DOHH2 (cell line): ENCODE results near the gene PPP4R2.
"Not testable (repeated sequence)": the region's sequence is repeated elsewhere in the genome, so short reads cannot be mapped to it uniquely, and the experiment has no call there.

Source experiments
- H3F3A ChIP-seq: fragments of 200-600 bp; sonication (generic), shearing (Covaris generic); 2 replicates; pipeline ENCODE4 v1.6.0; 2016; ENCODE audit warnings: antibody characterized with exemption, mild to moderate bottlenecking; ENCODE audit not compliant: control insufficient read depth, insufficient read depth
- H3K27ac ChIP-seq: fragments of 200-600 bp; sonication (generic); 2 replicates; pipeline ENCODE4 v1.5.1; 2014; ENCODE audit warnings: low read depth, mild to moderate bottlenecking, low read length, moderate library complexity
- H3K27me3 ChIP-seq: fragments of 200-600 bp; sonication (generic); 2 replicates; pipeline ENCODE4 v1.6.1; 2014; ENCODE audit warnings: mild to moderate bottlenecking, low read length, mixed read lengths; ENCODE audit not compliant: control insufficient read depth
- H3K36me3 ChIP-seq: fragments of 200-600 bp; sonication (generic); 2 replicates; pipeline ENCODE4 v1.6.1; 2014; ENCODE audit warnings: mild to moderate bottlenecking, low read length, moderate library complexity, mixed read lengths; ENCODE audit not compliant: control insufficient read depth
- H3K4me1 ChIP-seq: fragments of 200-600 bp; sonication (generic); 2 replicates; pipeline ENCODE4 v1.6.1; 2014; ENCODE audit warnings: mild to moderate bottlenecking, low read length, mixed read lengths; ENCODE audit not compliant: control insufficient read depth
- H3K4me2 ChIP-seq: fragments of 200-600 bp; sonication (generic); 2 replicates; pipeline ENCODE4 v1.6.0; 2014; ENCODE audit warnings: mild to moderate bottlenecking, low read length, moderate library complexity
- H3K4me3 ChIP-seq: fragments of 200-600 bp; sonication (generic); 2 replicates; pipeline ENCODE4 v1.5.1; 2014; ENCODE audit warnings: mild to moderate bottlenecking, low read length, mixed read lengths
- H3K79me2 ChIP-seq: fragments of 200-600 bp; sonication (generic); 2 replicates; pipeline ENCODE4 v1.6.1; 2014; ENCODE audit warnings: mild to moderate bottlenecking, low read length, mixed read lengths; ENCODE audit not compliant: control insufficient read depth
- H3K9me2 ChIP-seq: fragments of 200-600 bp; sonication (generic); replicated peaks from 2 replicates; pipeline ENCODE4 v1.6.1; 2014; ENCODE audit warnings: mild to moderate bottlenecking, low read length, mixed read lengths; ENCODE audit not compliant: control insufficient read depth
- H3K9me3 ChIP-seq: fragments of 200-600 bp; sonication (generic); 2 replicates; pipeline ENCODE4 v1.6.1; 2014; ENCODE audit warnings: antibody characterized with exemption, low read length, mixed read lengths; ENCODE audit not compliant: control insufficient read depth, insufficient read depth
- H4K20me1 ChIP-seq: fragments of 200-600 bp; sonication (generic); 2 replicates; pipeline ENCODE4 v1.6.0; 2014; ENCODE audit warnings: low read depth, mild to moderate bottlenecking, antibody characterized with exemption, low read length, moderate library complexity; ENCODE audit not compliant: control insufficient read depth, insufficient read depth
- EZH2phosphoT487 ChIP-seq: fragments of 200-600 bp; sonication (generic); IDR thresholded peaks from 2 replicates; pipeline ENCODE4 v1.6.1; 2017; ENCODE audit warnings: borderline replicate concordance, mild to moderate bottlenecking, antibody characterized with exemption, low read length, moderate library complexity, mixed read lengths
- TF ChIP-seq, protein P1 (sequence below): fragments of 200-600 bp; sonication (generic); IDR thresholded peaks from one replicate; pipeline ENCODE4 v1.5.1; 2014; ENCODE audit warnings: antibody characterized with exemption, mild to moderate bottlenecking, low read depth, low read length; ENCODE audit not compliant: poor library complexity, severe bottlenecking

PPP4R2 gene

DNA sequence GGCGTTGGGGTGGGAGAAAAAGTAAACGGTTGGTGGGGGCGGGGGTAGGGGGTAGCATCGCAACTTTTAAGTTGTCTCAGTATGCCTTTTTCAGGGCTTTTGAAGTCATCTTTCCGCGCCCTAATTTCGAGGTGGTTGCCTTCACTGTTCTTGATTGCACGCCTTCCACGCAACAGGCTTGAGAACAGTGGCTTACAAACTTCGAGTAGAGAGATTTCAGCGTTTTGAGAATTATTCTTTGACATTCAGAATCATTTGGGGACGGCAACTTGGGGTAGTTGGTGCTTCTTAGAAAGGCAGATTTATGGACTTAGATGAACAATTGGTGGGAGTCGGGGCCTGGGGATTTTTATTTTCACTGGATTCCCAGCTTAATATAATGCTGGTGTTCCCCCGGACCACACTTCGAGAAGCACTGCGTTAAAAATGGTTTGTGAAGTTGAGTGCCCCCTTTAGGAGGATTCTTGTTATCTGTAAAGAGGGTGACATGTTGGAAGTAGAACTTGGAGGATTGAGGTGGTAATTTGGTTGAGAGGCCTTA, 880 bp downstream of the PPP4R2 start:
- Histone ChIP-seq H3K4me1 (peaks cover 34% of the 10 kb centered on the region), H3K27ac (peak overlapping the region; percentile 87), H3K36me3 (peaks cover 53% of the 10 kb centered on the region), H3K4me2 (peak overlapping the region; percentile 68), H3K27me3 (no peaks in the 10 kb centered on the region), H3F3A (peaks cover 4% of the 10 kb centered on the region), H3K9me3 (no peaks in the 10 kb centered on the region), H4K20me1 (peaks cover 32% of the 10 kb centered on the region), H3K9me2 (no peaks in the 10 kb centered on the region), H3K4me3 (peak overlapping the region; percentile 98), H3K79me2 (peaks cover 56% of the 10 kb centered on the region)
- TF ChIP-seq EZH2phosphoT487 = no peak
- TF ChIP-seq, protein P1, sequence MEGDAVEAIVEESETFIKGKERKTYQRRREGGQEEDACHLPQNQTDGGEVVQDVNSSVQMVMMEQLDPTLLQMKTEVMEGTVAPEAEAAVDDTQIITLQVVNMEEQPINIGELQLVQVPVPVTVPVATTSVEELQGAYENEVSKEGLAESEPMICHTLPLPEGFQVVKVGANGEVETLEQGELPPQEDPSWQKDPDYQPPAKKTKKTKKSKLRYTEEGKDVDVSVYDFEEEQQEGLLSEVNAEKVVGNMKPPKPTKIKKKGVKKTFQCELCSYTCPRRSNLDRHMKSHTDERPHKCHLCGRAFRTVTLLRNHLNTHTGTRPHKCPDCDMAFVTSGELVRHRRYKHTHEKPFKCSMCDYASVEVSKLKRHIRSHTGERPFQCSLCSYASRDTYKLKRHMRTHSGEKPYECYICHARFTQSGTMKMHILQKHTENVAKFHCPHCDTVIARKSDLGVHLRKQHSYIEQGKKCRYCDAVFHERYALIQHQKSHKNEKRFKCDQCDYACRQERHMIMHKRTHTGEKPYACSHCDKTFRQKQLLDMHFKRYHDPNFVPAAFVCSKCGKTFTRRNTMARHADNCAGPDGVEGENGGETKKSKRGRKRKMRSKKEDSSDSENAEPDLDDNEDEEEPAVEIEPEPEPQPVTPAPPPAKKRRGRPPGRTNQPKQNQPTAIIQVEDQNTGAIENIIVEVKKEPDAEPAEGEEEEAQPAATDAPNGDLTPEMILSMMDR = peak; percentile 62

DNA sequence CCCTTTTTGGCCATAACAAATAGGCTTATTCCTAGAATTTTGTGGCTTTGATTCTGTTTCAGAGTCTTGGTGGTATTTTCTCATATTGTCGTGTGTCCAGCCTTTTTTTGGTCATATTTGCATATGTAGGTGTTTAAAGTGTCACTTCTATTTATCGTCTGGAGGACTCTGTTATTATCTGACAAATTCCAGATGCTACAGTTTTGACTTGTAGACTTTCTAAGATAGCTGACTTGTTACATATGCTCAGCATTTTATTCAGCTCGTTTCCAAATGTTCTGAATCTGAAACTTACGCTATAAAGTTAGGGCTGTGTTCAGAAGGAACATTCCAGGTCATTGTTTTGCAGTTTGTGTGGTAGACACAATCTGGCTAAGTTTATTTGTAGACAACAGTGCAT, 1.9 kb downstream of the PPP4R2 start:
- Histone ChIP-seq H3K4me3 (peak overlapping the region; percentile 98), H3K9me3 (no peaks in the 10 kb centered on the region), H3F3A (peaks cover 4% of the 10 kb centered on the region), H3K4me2 (peak overlapping the region; percentile 68), H3K9me2 (no peaks in the 10 kb centered on the region), H3K36me3 (peaks cover 62% of the 10 kb centered on the region), H3K4me1 (peaks cover 34% of the 10 kb centered on the region), H3K79me2 (peaks cover 66% of the 10 kb centered on the region), H3K27me3 (no peaks in the 10 kb centered on the region), H4K20me1 (peaks cover 32% of the 10 kb centered on the region), H3K27ac (no peak overlapping the region)
- no peak for TF ChIP-seq EZH2phosphoT487
- TF ChIP-seq, protein P1 = no peak

DNA sequence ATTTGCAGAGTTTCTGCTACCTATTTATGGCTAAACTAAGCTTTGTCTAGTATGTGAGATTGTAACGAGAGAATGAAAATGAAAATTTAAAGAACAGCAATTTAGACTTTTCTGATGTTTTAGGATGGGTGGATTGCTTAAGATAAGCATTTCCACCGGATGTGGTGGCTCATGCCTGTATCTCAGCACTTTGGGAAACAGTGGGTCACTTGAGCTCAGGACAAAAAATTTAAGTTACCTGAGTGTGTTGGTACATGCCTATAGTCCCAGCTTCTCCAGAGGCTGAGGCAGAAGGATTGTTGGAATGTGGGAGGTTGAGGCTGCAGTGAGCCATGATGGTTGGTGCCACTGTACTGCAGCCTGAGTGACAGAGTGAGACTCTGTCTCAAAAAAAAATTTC, 3.3 kb downstream of the PPP4R2 start:
- TF ChIP-seq, protein P1 = no peak
- TF ChIP-seq EZH2phosphoT487 = no peak
- H4K20me1 ChIP-seq = peaks cover 32% of the 10 kb centered on the region
- peaks cover 76% of the 10 kb centered on the region for H3K36me3 ChIP-seq
- H3K27me3 ChIP-seq = no peaks in the 10 kb centered on the region
- H3K4me1 ChIP-seq = peaks cover 34% of the 10 kb centered on the region
- H3K79me2 ChIP-seq = peaks cover 80% of the 10 kb centered on the region
- H3K9me3 ChIP-seq = no peaks in the 10 kb centered on the region
- H3K27ac ChIP-seq = no peak overlapping the region
- no peaks in the 10 kb centered on the region for H3K9me2 ChIP-seq
- H3F3A ChIP-seq = peaks cover 4% of the 10 kb centered on the region
- H3K4me2 ChIP-seq = peak overlapping the region; percentile 68
- H3K4me3 ChIP-seq = peak overlapping the region; percentile 98

DNA sequence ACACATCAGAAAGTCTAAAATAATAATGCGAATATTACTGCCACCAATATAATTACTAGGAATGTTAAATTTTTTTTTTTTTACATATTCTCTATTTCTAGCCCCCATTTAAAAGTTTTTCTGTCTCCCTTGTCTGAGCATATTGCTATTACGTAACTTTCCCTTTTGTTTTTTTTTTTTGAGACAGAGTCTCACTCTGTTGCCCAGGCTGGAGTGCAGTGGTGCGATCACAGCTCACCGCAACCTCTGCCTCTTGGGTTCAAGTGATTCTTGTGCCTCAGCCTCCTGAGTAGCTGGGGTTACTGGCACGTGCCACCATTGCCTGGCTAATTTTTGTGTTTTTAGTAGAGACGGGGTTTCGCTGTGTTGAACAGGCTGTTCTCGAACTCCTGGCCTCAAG, 6.4 kb downstream of the PPP4R2 start:
- H3K4me2 ChIP-seq, H3K27ac ChIP-seq, H3K9me2 ChIP-seq, H3K9me3 ChIP-seq, H3K27me3 ChIP-seq, H3F3A ChIP-seq, H3K4me3 ChIP-seq: not testable (repeated sequence)
- peaks cover 28% of the 10 kb centered on the region for H3K4me1 ChIP-seq
- H3K79me2 ChIP-seq = peaks cover 99% of the 10 kb centered on the region
- H3K36me3 ChIP-seq = peaks cover 96% of the 10 kb centered on the region
- H4K20me1 ChIP-seq = peaks cover 35% of the 10 kb centered on the region
